ENCODE results near the gene RAD51B.

Gene RAD51B

GRCh38 chr14:68477461-68478085, 658.0 kb downstream of the RAD51B start:
- no peak for DNase-seq (ENCODE audit: low read depth, low spot score)

GRCh38 chr14:68479247-68479646, 659.7 kb downstream of the RAD51B start:
- DNase-seq (ENCODE audit: low read depth, low spot score): no peak

GRCh38 chr14:68482018-68482417, 662.4 kb downstream of the RAD51B start:
- no peak for DNase-seq (ENCODE audit: low read depth, low spot score)

GRCh38 chr14:68482772-68483395, 663.3 kb downstream of the RAD51B start:
- DNase-seq (ENCODE audit: low read depth, low spot score): no peak

- no peak for DNase-seq (ENCODE audit: low read depth, low spot score)
These were observed 666.6 kb downstream of the RAD51B start for GRCh38 chr14:68486033-68486732.

- no peak for DNase-seq (ENCODE audit: low read depth, low spot score)
These were observed 667.2 kb downstream of the RAD51B start for GRCh38 chr14:68486809-68487208.

- no peak for DNase-seq (ENCODE audit: low read depth, low spot score)
These were observed 668.4 kb downstream of the RAD51B start for GRCh38 chr14:68487805-68488590.

GRCh38 chr14:68491793-68492192, 672.2 kb downstream of the RAD51B start:
- no peak for DNase-seq (ENCODE audit: low read depth, low spot score)

GRCh38 chr14:68492381-68493151, 673.0 kb downstream of the RAD51B start:
- no peak for DNase-seq (ENCODE audit: low read depth, low spot score)

- DNase-seq (ENCODE audit: low read depth, low spot score): no peak
These were observed 673.8 kb downstream of the RAD51B start for GRCh38 chr14:68493152-68493911.

- no peak for DNase-seq (ENCODE audit: low read depth, low spot score)
These were observed 675.8 kb downstream of the RAD51B start for GRCh38 chr14:68495101-68496039.

GRCh38 chr14:68497011-68497410, 677.4 kb downstream of the RAD51B start:
- no peak for DNase-seq (ENCODE audit: low read depth, low spot score)

- no peak for DNase-seq (ENCODE audit: low read depth, low spot score)
These were observed 679.9 kb downstream of the RAD51B start for GRCh38 chr14:68499451-68499850.

- DNase-seq (ENCODE audit: low read depth, low spot score): no peak
These were observed 681.6 kb downstream of the RAD51B start for GRCh38 chr14:68501171-68501570.

GRCh38 chr14:68501614-68502052, 682.1 kb downstream of the RAD51B start:
- DNase-seq (ENCODE audit: low read depth, low spot score): no peak

GRCh38 chr14:68502230-68502629, 682.7 kb downstream of the RAD51B start:
- no peak for DNase-seq (ENCODE audit: low read depth, low spot score)

GRCh38 chr14:68503186-68503825, 683.7 kb downstream of the RAD51B start:
- DNase-seq (ENCODE audit: low read depth, low spot score): no peak

GRCh38 chr14:68504861-68505260, 685.3 kb downstream of the RAD51B start:
- no peak for DNase-seq (ENCODE audit: low read depth, low spot score)

All from iPS DF 19.7 (cell line).